CD4-positive, alpha-beta memory T cell (primary cell): Measurements from ENCODE around the gene MPEG1. TPM values are rescaled to one million over a fixed set of nuclear protein-coding genes. Genes with fewer than 3 reads are reported as not detected.

Source experiments
- CTCF ChIA-PET: fragments of 350-600 bp; sonication (Branson Sonifier 250); formaldehyde crosslinking; loops from one replicate; lab custom pipeline; 2021; ENCODE audit warnings: inconsistent platforms; ENCODE audit not compliant: partially characterized antibody; lab: Charles Lee
- POLR2A ChIA-PET: fragments of 350-600 bp; sonication (Branson Sonifier 250); formaldehyde crosslinking; loops from one replicate; lab custom pipeline; 2021; ENCODE audit not compliant: partially characterized antibody; lab: Charles Lee
- DNase-seq, 5 donors: peaks; one replicate each; pipeline versions ENCODE4 v3.0.0 to v3.0.0-alpha.2; 2020 to 2022; ENCODE audit warnings: mixed read lengths in 1 of 5
- H3K27ac ChIP-seq: one replicate; pipeline ENCODE4 v1.7.0; 2013; ENCODE audit warnings: low read depth, low read length
- H3K27me3 ChIP-seq: 2 replicates; pipeline ENCODE4 v1.7.0; 2013; ENCODE audit warnings: mild to moderate bottlenecking, low read length, moderate library complexity; ENCODE audit not compliant: insufficient read depth
- H3K36me3 ChIP-seq: 2 replicates; pipeline ENCODE4 v1.7.0; 2013; ENCODE audit warnings: mild to moderate bottlenecking, low read length, moderate library complexity; ENCODE audit not compliant: insufficient read depth
- H3K4me1 ChIP-seq: 2 replicates; pipeline ENCODE4 v1.7.0; 2013; ENCODE audit warnings: mild to moderate bottlenecking, low read length, moderate library complexity; ENCODE audit not compliant: insufficient read depth
- H3K4me3 ChIP-seq, 2 donors: one replicate each; pipeline ENCODE4 v1.7.0; 2013; ENCODE audit warnings: low read length in 2 of 2, mild to moderate bottlenecking in 1 of 2
- H3K9me3 ChIP-seq, 2 donors: one replicate each; pipeline ENCODE4 v1.7.0; 2013; ENCODE audit warnings: low read length in 2 of 2, control low read depth in 1 of 2; ENCODE audit not compliant: control insufficient read depth in 1 of 2
- H3K27ac Mint-ChIP-seq, 7 donors: one replicate each; pipeline ENCODE4 v1.8.0; 2020 to 2021; ENCODE audit warnings: mixed read lengths in 7 of 7, mild to moderate bottlenecking in 6 of 7, inconsistent platforms in 3 of 7, moderate library complexity in 3 of 7
- H3K27me3 Mint-ChIP-seq, 2 donors: one replicate each; pipeline ENCODE4 v1.8.0; 2020 to 2021; ENCODE audit warnings: mixed read lengths in 2 of 2
- H3K36me3 Mint-ChIP-seq, 2 donors: one replicate each; pipeline ENCODE4 v1.8.0; 2020 to 2021; ENCODE audit warnings: mixed read lengths in 2 of 2, inconsistent platforms in 1 of 2, mild to moderate bottlenecking in 1 of 2
- H3K4me1 Mint-ChIP-seq, 4 donors: one replicate each; pipeline ENCODE4 v1.8.0; 2020 to 2021; ENCODE audit warnings: mixed read lengths in 4 of 4, mild to moderate bottlenecking in 1 of 4
- H3K4me3 Mint-ChIP-seq, 8 donors: one replicate each; pipeline ENCODE4 v1.8.0; 2020 to 2021; ENCODE audit warnings: mixed read lengths in 8 of 8, mild to moderate bottlenecking in 7 of 8, moderate library complexity in 6 of 8, inconsistent platforms in 3 of 8
- H3K9me3 Mint-ChIP-seq, 8 donors: one replicate each; pipeline ENCODE4 v1.8.0; 2020 to 2021; ENCODE audit warnings: mixed read lengths in 8 of 8, mild to moderate bottlenecking in 5 of 8, inconsistent platforms in 3 of 8, moderate library complexity in 1 of 8
- intact Hi-C: fragments of 100-400 bp; cut with micrococcal nuclease; formaldehyde crosslinking; loops from one replicate; pipeline ENCODE4 v1.15.1; 2023
- polyA plus RNA-seq, 2 donors: library from polyadenylated mRNA; unstranded; fragments of 300-500 nt; fragmentation: Illumina TruSeq; gene quantifications; one replicate each; pipeline ENCODE4 v1.2.3, GENCODE V29; 2021
- total RNA-seq, 2 experiments: library from RNA; stranded (reverse); gene quantifications; one replicate each; pipeline ENCODE4 v1.2.3, GENCODE V29; 2021

The MPEG1 gene
- total and polyA plus RNA-seq, 4 experiments from 2014 or later = 0.14 to 2.7 (median 1.2) TPM

DNA sequence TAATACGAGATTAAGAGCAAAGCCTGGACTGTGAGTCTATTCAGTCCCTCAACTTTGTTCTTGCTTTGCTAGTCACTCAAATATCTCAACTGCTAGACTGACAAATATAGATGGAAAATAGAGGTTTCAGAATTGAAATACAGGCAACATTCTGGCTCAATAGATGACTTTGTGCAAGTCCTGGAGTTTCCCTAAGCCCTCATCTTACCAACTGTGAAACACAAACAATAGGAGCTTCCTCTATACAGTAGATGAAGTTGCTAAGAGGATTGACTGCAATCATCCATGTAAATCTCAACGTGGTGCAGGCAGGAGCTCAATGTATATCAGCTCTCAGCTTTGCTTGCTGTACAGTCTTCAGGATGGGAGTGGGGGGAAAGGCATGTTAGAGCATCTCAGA is 6.2 kb upstream of the MPEG1 start:
- Mint-ChIP-seq H3K36me3 (no peaks in the 10 kb centered on the region), H3K27me3 (no peaks in the 10 kb centered on the region), H3K4me1 (peaks cover 7 to 20% (median 14%) of the 10 kb centered on the region in 4 donors), H3K9me3 (peaks cover 0 to 5% (median 0%) of the 10 kb centered on the region in 8 donors), H3K4me3 (no peak overlapping the region), H3K27ac (no peak overlapping the region)
- no peaks in the 10 kb centered on the region for H3K36me3 ChIP-seq
- H3K27me3 ChIP-seq = no peaks in the 10 kb centered on the region
- peaks cover 12% of the 10 kb centered on the region for H3K4me1 ChIP-seq
- H3K4me3 ChIP-seq = no peak overlapping the region
- no peak overlapping the region for H3K27ac ChIP-seq
- POLR2A ChIA-PET = no interaction called here
- H3K9me3 ChIP-seq = no peaks in the 10 kb centered on the region
- DNase-seq = no peak
- intact Hi-C loops = no loop called here
- CTCF ChIA-PET = interaction anchor here (1.2 to 1.5 kb wide), 4 partner anchors 33 to 562 kb away, joined by 3 to 4 read pairs (median 4); partner anchors contain the start of gene DTX4

DNA sequence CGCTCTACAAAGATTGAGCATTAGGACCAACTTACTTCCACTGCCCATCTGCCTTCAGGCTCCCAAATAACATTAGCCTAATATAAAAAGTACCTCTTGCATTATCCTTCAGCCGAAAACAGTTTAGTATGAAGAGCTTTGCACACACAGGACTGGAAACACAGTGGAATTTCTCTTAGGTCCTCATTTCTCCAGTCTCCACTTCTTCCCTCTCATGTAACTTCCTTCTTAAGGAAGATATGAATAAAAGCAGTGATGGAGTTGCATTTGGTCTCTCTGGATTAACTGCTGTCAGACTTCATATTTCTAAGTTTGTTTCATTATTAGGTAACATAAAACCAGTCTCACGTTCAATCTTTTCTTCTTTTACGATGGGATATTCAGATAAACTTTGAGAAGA is 5.6 kb upstream of the MPEG1 start:
- Mint-ChIP-seq H3K36me3 (no peaks in the 10 kb centered on the region), H3K4me3 (no peak overlapping the region), H3K9me3 (peaks cover 0 to 5% (median 0%) of the 10 kb centered on the region in 8 donors), H3K27ac (no peak overlapping the region), H3K4me1 (peaks cover 7 to 20% (median 14%) of the 10 kb centered on the region in 4 donors), H3K27me3 (no peaks in the 10 kb centered on the region)
- no peaks in the 10 kb centered on the region for H3K9me3 ChIP-seq
- intact Hi-C loops = no loop called here
- peaks cover 12% of the 10 kb centered on the region for H3K4me1 ChIP-seq
- CTCF ChIA-PET = interaction anchor here (1.2 to 1.5 kb wide), 3 partner anchors 47 to 563 kb away, joined by 3 to 4 read pairs (median 4); partner anchors contain the start of gene DTX4
- no peak overlapping the region for H3K4me3 ChIP-seq
- no peaks in the 10 kb centered on the region for H3K36me3 ChIP-seq
- no peak for DNase-seq
- H3K27me3 ChIP-seq = no peaks in the 10 kb centered on the region
- H3K27ac ChIP-seq = no peak overlapping the region
- POLR2A ChIA-PET = no interaction called here

DNA sequence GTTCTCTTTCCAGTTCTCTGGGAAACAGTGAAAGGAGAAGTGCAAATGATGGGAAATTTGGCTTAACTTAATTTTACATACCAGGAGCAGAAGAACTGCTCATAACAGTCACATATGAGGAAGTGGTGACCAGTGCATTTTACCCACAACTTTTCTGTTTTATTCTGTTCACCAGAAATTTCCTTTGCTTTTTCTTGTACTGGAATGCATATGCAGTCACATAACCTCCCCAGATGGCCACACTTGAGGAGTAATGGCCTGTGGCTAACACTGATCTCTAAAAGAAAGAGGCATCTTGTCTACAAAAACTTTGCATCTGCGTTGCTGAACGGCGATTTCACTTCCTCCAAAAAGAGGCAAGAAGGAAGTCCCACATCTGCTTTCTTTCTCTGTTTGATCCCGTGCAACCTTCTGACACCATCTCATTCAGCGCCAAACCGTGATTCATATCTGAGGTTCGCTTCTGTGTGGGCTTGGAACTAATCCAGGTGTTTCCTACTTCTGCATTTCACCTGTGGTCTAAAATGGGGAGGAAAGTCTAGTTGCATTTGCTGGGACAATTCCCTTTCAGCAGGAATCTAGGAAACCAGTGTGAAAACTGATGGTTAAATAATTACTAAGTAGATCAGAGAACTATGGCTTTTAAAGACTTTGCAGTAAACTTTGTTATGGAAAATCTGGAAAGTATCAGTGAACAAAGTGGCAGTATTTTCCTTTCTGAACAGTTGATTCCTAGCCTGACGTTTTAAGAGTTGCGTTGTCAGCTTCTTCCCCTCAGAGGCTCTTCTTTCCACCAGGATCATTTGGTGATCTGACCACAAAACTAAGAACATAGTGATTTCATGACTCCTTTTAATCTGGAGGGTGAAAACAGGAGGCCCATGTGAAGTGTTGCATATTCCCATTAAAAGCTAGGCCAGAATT is 4.2 kb upstream of the MPEG1 start:
- peak overlapping the region in 3 of 7 donors; percentile 17 to 51 (median 37) for H3K27ac Mint-ChIP-seq
- ChIA-PET CTCF (interaction anchor here (1.5 kb wide), 1 partner anchor 45 kb away, joined by 4 read pairs; the partner anchor contains the start of gene DTX4), POLR2A (no interaction called here)
- H3K4me3 Mint-ChIP-seq = peak overlapping the region in 4 of 8 donors; percentile 40 to 50 (median 45)
- DNase-seq = no peak
- no peak overlapping the region for H3K27ac ChIP-seq
- no peaks in the 10 kb centered on the region for H3K27me3 Mint-ChIP-seq
- H3K36me3 Mint-ChIP-seq = no peaks in the 10 kb centered on the region
- peaks cover 0 to 5% (median 0%) of the 10 kb centered on the region in 8 donors for H3K9me3 Mint-ChIP-seq
- H3K9me3 ChIP-seq = no peaks in the 10 kb centered on the region
- H3K36me3 ChIP-seq = no peaks in the 10 kb centered on the region
- no peaks in the 10 kb centered on the region for H3K27me3 ChIP-seq
- intact Hi-C loops = no loop called here
- H3K4me1 Mint-ChIP-seq = peaks cover 7 to 20% (median 14%) of the 10 kb centered on the region in 4 donors
- no peak overlapping the region for H3K4me3 ChIP-seq
- peaks cover 12% of the 10 kb centered on the region for H3K4me1 ChIP-seq

- no peak overlapping the region for H3K4me3 ChIP-seq
- Mint-ChIP-seq H3K36me3 (no peaks in the 10 kb centered on the region), H3K9me3 (peaks cover 0 to 4% (median 0%) of the 10 kb centered on the region in 8 donors), H3K27me3 (no peaks in the 10 kb centered on the region), H3K4me1 (peaks cover 8 to 24% (median 15%) of the 10 kb centered on the region in 4 donors), H3K27ac (no peak overlapping the region), H3K4me3 (no peak overlapping the region)
- intact Hi-C loops = no loop called here
- ChIA-PET CTCF (interaction anchor here (1.9 kb wide), 1 partner anchor 28 kb away, joined by 8 read pairs; no protein-coding TSS in a partner anchor), POLR2A (no interaction called here)
- peaks cover 12% of the 10 kb centered on the region for H3K4me1 ChIP-seq
- no peaks in the 10 kb centered on the region for H3K27me3 ChIP-seq
- H3K9me3 ChIP-seq = no peaks in the 10 kb centered on the region
- H3K27ac ChIP-seq = no peak overlapping the region
- no peaks in the 10 kb centered on the region for H3K36me3 ChIP-seq
- DNase-seq = no peak
These were observed 1.6 kb upstream of the MPEG1 start for GRCh38 chr11:59214141-59214893.

GRCh38 chr11:59212222-59212621 is 505 bp downstream of the MPEG1 start:
- no peak overlapping the region for H3K27ac ChIP-seq

DNA sequence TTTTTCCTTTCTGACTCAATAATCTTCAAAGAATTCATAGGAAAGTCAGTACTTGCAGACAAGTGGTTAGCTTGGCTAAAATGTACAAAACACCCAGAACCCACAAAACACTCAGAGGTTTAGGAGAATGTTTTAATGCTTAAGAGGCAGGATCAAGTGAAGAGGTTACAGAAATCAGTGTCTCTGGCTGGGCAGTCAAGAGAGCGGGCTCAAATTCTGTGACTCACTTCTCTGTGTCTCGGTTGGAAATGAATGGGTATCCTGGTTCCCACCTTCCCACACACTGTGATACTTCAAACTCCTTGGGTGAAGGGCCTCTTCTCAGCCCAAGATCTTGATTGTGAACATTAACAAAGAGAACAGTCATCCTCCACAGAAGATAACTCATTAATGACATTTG is 3.8 kb downstream of the MPEG1 start:
- H3K4me3 ChIP-seq = no peak overlapping the region
- CTCF ChIA-PET = interaction anchor here (0.9 to 1.9 kb wide), 4 partner anchors 22 to 51 kb away, joined by 3 to 13 read pairs (median 4); partner anchors contain the start of gene DTX4

More at GRCh38 chr11:59212222-59212621, 505 bp downstream of the MPEG1 start:
- ChIA-PET CTCF (no interaction called here), POLR2A (no interaction called here)
- Histone ChIP-seq H3K27me3 (no peaks in the 10 kb centered on the region), H3K9me3 (no peaks in the 10 kb centered on the region), H3K36me3 (no peaks in the 10 kb centered on the region), H3K4me1 (peaks cover 19% of the 10 kb centered on the region), H3K4me3 (no peak overlapping the region)
- Mint-ChIP-seq H3K27ac (no peak overlapping the region), H3K4me3 (no peak overlapping the region), H3K4me1 (peaks cover 15 to 34% (median 24%) of the 10 kb centered on the region in 4 donors), H3K27me3 (no peaks in the 10 kb centered on the region), H3K9me3 (no peaks in the 10 kb centered on the region), H3K36me3 (no peaks in the 10 kb centered on the region)
- intact Hi-C loops = no loop called here
- no peak for DNase-seq

More for the DNA sequence above, 3.8 kb downstream of the MPEG1 start:
- Mint-ChIP-seq H3K27ac (peak overlapping the region in 3 of 7 donors; percentile 59 to 86 (median 77)), H3K4me1 (peaks cover 11 to 33% (median 22%) of the 10 kb centered on the region in 4 donors), H3K9me3 (no peaks in the 10 kb centered on the region), H3K4me3 (peak overlapping the region in 1 of 8 donors; percentile 6), H3K36me3 (no peaks in the 10 kb centered on the region), H3K27me3 (no peaks in the 10 kb centered on the region)
- DNase-seq = no peak
- Histone ChIP-seq H3K27me3 (no peaks in the 10 kb centered on the region), H3K27ac (no peak overlapping the region), H3K4me1 (peaks cover 15% of the 10 kb centered on the region), H3K9me3 (no peaks in the 10 kb centered on the region), H3K36me3 (no peaks in the 10 kb centered on the region)
- POLR2A ChIA-PET = no interaction called here
- intact Hi-C loops = loop anchor here (1.0 kb wide), 2 partner anchors 38 to 75 kb away; no protein-coding TSS in a partner anchor
